WTC11 (cell line): ENCODE measurements around the gene RNASE12.
"Not testable (repeated sequence)": the region's sequence is repeated elsewhere in the genome, so short reads cannot be mapped to it uniquely, and the experiment has no call there.

Experiments
- AFF4 ChIP-seq: sonication (generic); formaldehyde crosslinking; IDR thresholded peaks from 2 replicates; pipeline ENCODE4 v1.8.1; 2023; ENCODE audit warnings: mild to moderate bottlenecking, missing genetic modification reagents, borderline replicate concordance
- ATF6 ChIP-seq: sonication (generic); formaldehyde crosslinking; IDR thresholded peaks from 2 replicates; pipeline ENCODE4 v1.8.1; 2023; ENCODE audit warnings: mild to moderate bottlenecking, missing genetic modification reagents
- CTCF ChIP-seq: fragments of 200-600 bp; IDR thresholded peaks from 2 replicates; pipeline ENCODE4 v1.8.0; 2022; ENCODE audit warnings: antibody characterized with exemption
- E2F5 ChIP-seq: sonication (generic); formaldehyde crosslinking; IDR thresholded peaks from 2 replicates; pipeline ENCODE4 v1.8.1; 2022; ENCODE audit warnings: mild to moderate bottlenecking, moderate library complexity, missing genetic modification reagents
- HMGXB4 ChIP-seq: sonication (generic); formaldehyde crosslinking; IDR thresholded peaks from 2 replicates; pipeline ENCODE4 v1.8.1; 2023; ENCODE audit warnings: mild to moderate bottlenecking, moderate library complexity, missing genetic modification reagents
- MYBL2 ChIP-seq: sonication (generic); formaldehyde crosslinking; IDR thresholded peaks from 2 replicates; pipeline ENCODE4 v1.8.1; 2023; ENCODE audit warnings: mild to moderate bottlenecking, moderate library complexity, missing genetic modification reagents
- SP1 ChIP-seq: sonication (generic); formaldehyde crosslinking; conservative IDR thresholded peaks from 2 replicates; pipeline ENCODE4 v1.8.1; 2022; ENCODE audit warnings: missing genetic modification reagents
- ZBTB43 ChIP-seq: sonication (generic); formaldehyde crosslinking; IDR thresholded peaks from 2 replicates; pipeline ENCODE4 v1.8.1; 2023; ENCODE audit warnings: mild to moderate bottlenecking, missing genetic modification reagents
- ZNF121 ChIP-seq: sonication (generic); formaldehyde crosslinking; IDR thresholded peaks from 2 replicates; pipeline ENCODE4 v1.8.0; 2023; ENCODE audit warnings: missing genetic modification reagents

GRCh38 chr14:20619688-20620087 lies 28.5 kb upstream of the RNASE12 start:
- not testable (repeated sequence) for TF ChIP-seq CTCF; AFF4 (CRISPR knock-in tag); ZNF121; E2F5 (CRISPR knock-in tag); SP1 (CRISPR knock-in tag); MYBL2; ZBTB43; ATF6 (CRISPR knock-in tag); HMGXB4 (CRISPR knock-in tag)
